NCI-H2227 (cell line): Measurements from ENCODE around the gene MT1X.

Source experiments
- DNase-seq: peaks from one replicate; lab custom pipeline; 2025; ENCODE audit not compliant: unreplicated experiment; lab: John Stamatoyannopoulos, UW

Gene MT1X

DNA sequence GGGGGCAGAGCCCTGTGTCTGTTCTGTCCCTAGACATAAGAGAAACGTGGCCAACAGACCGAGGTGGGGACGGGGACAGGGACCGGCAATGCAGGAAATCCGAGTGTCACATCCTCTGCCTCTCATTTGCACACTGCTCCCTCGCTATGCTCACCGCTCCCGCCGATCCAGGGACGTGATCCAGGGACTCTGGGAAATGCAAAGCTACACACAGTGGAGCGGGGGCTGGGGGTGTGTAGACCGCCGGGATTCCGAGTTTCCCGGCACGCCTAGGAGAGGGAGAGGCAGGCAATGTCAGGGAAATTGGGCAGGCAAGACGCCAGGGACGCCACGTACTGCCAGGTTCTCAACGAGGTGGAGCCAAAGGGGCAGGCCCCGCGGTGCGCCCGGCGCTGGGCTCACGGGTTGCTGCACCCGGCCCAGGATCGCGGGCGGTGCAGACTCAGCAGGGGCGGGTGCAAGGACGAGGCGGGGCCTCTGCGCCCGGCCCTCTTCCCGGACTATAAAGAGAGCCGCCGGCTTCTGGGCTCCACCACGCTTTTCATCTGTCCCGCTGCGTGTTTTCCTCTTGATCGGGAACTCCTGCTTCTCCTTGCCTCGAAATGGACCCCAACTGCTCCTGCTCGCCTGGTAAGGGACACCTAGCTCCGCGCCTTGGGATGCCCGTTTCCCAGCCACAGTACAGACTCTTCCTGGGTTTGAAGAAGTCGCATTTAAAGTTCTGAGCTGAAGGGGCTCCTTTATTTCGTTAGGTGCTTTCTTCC is at the start of gene MT1X:
TSS of gene MT1X (plus strand) at position 532 of the 764 bp plus-strand sequence. CDS start at position 603, 71 bp downstream.
- peak; percentile 90 for DNase-seq

- no peak for DNase-seq
Observed at GRCh38 chr16:56632848-56633365, 49.4 kb upstream of the MT1X start.

GRCh38 chr16:56633535-56633934 is 48.7 kb upstream of the MT1X start:
- no peak for DNase-seq

GRCh38 chr16:56634715-56635440 is 47.4 kb upstream of the MT1X start:
- DNase-seq: no peak

- DNase-seq: no peak
Observed at GRCh38 chr16:56635441-56635967, 46.8 kb upstream of the MT1X start.

DNA sequence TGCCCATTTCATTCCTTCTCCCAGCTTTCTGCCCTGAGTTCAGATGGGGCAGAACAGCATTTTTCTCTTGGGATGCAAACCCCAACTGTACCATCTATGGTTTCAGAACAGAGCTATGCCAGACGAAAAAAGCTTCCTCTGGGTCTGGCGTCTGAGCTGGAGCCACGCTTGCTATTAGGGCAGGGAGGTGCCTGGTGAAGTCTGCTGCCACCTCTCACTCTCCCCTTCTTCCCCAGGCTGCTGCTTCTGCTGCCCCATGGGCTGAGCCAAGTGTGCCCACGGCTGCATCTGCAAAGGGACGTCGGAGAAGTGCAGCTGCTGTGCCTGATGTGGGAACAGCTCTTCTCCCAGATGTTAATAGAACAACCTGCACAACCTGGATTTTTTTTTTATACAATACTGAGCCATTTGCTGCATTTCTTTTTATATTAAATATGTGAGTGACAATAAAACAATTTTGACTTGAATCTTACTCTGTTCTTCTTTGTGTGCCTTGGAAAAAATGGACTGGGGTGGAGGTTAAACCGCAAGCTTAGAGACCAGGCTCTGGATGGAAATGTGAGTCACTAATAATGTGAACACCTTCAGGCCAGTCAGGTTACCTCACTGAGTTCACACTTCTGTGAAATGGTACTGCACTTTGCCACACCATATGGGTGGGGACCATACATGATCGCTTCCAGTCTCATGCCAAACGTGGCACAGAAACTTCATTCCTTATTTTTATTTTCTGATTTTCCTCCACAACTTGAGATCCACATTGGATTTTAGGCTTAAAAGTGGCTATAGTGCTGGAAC is 45.5 kb upstream of the MT1X start:
- DNase-seq: no peak

- DNase-seq: no peak
Observed at GRCh38 chr16:56637814-56638750, 44.2 kb upstream of the MT1X start, which contains the start of gene MT1A. TSS of gene MT1A (plus strand) at chr16:56638666. CDS start at chr16:56638739, 73 bp downstream.

GRCh38 chr16:56639045-56639444 is 43.2 kb upstream of the MT1X start:
- DNase-seq: no peak

- no peak for DNase-seq
Observed at GRCh38 chr16:56640076-56640475, 42.2 kb upstream of the MT1X start.

GRCh38 chr16:56641166-56641565 is 41.1 kb upstream of the MT1X start:
- DNase-seq: no peak

DNA sequence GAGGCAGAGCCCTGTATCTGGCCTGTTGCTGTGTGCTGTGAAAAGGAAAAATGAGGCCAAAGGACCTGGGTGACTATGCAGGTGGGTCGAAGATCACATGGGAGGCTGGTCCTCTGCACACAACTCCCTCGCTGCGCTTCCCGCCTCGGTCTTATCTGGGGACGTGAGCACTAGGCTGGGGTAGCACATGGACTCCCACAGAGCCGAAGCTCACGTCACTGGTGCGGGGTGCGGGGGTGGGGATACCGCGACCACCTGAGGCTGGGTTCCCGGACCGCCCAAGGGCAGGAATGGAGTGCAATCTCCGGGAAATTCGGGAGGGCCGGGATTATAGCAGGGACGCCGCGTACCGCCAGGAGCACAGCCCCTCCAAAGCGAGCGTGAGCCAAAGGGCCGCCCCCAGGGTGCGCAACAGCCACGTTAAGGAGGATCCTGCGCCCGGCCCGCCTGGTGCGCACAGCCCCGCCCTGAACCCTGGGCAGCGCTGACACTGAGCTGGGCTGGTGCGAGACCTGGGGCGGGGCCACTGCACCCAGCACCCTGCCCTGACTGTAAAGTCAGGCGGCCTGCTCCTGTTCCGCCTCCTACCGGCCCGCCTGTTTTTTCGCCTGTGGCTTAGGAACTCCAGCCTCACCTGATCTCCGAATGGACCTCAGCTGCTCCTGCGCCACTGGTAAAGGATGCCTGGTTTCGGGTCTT is 39.0 kb upstream of the MT1X start:
- no peak for DNase-seq

DNA sequence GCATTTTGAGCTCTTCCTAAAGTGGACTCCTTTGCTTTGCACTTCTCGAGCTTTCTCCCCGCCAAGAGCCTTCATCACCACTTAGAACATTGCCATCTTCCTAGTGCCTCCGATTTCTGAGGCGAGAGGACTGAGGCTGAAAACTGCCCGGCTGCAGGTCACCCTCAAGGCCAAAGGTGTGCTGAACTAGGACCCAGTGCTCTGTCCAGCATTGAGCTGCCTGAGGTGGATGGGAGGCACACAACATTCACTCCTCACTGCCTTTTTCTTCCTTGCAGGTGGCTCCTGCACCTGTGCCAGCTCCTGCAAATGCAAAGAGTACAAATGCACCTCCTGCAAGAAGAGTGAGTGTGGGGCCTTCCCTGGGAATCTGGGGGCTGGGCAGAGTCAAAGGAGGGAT is 38.4 kb upstream of the MT1X start:
- no peak for DNase-seq

- no peak for DNase-seq
Observed at GRCh38 chr16:56645311-56645710, 37.0 kb upstream of the MT1X start.

DNA sequence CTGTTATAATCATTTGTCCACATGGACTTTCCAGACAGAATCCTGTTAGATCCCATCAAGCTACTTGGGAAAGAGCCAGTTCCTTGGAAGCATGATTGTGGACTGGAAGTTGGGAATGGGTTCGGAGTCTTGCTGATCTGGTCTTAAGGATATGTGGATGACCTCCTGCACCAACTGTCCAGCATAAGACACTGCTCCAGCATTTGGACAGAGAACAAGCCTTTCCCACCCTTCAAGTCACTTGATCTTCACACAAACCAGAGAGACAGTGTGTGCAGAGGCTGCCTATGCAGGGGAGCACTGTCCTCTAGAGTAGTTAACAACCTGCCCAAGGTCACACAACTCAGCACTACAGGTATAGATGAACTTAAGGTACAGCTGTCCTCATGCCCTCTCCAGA is 36.4 kb upstream of the MT1X start:
- DNase-seq: no peak

DNA sequence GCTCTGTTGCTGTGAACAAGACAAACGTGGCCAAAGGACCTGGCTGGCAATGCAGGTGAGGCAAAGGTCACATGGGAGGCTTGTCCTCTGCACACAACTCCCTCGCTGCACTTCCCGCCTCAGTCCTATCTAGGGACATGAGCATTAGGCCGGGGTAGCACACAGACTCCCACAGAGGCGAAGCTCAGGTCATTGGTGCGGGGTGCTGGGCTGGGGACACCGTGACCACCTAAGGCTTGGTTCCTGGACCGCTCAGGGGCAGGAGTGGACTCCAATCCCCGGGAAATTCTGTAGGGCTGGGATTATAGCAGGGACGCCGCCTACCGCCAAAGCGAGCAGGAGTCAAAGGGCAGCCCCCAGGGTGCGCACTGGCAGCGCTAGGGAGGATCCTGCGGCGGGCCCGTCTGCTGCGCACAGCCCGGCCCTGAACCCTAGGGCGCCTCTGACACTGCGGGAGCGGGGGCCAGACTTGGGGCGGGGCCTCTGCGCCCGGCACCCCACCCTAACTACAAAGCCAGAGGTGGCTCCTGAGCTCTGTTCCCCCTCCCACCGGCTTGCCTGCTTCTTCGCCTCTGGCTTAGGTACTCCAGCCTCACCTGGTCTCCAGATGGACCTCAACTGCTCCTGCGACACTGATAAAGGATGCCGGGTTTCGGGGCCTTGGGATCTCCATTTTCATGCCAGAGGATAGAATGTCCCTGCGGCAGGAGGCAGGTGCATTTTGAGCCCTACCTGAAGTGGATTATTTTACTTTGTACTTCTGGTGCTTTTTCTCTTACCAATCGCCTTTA is 34.4 kb upstream of the MT1X start:
- no peak for DNase-seq

DNA sequence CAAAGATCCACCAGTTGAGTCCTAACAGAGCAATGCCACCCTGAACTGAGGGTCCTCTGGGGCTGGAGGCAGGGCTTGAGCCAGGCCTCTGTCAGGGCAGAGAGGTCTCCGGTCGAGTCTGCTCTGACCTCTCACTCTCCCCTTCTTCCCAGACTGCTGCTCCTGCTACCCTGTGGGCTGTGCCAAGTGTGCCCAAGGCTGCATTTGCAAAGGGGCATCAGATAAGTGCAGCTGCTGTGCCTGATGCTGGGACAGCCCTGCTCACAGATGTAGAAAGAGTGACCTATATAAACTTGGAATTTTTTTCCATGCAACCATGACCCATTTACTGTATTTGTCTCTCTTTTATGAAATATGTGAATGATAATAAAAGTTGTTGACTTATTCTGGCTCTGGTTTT is 33.0 kb upstream of the MT1X start:
- DNase-seq: no peak

- DNase-seq: no peak
Observed at GRCh38 chr16:56649820-56650219, 32.5 kb upstream of the MT1X start.

- DNase-seq: no peak
Observed at GRCh38 chr16:56651586-56651985, 30.7 kb upstream of the MT1X start, which contains the start of gene MT1B. TSS of gene MT1B (plus strand) at chr16:56651886. CDS start at chr16:56651954, 68 bp downstream.
